ENCODE measurements around the gene TUBGCP4.

Gene TUBGCP4

DNA sequence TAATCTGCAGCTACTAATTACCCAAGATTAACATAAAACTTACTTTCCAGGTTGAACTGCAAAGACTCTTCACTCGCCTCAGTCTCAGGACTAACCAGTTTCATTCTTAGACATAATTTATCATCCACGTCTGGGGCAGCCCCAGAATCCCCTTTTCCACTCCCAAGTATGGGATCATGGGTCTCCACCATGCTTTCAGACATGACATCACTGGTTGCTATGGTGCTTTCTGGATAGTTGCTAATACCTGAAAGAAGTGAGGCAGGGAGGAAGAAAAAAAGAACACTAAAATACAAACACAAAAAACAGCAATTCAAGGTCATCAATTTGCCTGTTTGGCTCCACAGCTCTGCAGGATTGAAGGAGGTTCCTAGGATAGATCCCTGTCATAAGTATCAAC is 75.4 kb downstream of the TUBGCP4 start:
- in situ Hi-C loops (cut with MboI; ENCODE audit: low sequenced_read_pairs, unreplicated experiment) = no loop called here
- TF ChIP-seq, protein P1, sequence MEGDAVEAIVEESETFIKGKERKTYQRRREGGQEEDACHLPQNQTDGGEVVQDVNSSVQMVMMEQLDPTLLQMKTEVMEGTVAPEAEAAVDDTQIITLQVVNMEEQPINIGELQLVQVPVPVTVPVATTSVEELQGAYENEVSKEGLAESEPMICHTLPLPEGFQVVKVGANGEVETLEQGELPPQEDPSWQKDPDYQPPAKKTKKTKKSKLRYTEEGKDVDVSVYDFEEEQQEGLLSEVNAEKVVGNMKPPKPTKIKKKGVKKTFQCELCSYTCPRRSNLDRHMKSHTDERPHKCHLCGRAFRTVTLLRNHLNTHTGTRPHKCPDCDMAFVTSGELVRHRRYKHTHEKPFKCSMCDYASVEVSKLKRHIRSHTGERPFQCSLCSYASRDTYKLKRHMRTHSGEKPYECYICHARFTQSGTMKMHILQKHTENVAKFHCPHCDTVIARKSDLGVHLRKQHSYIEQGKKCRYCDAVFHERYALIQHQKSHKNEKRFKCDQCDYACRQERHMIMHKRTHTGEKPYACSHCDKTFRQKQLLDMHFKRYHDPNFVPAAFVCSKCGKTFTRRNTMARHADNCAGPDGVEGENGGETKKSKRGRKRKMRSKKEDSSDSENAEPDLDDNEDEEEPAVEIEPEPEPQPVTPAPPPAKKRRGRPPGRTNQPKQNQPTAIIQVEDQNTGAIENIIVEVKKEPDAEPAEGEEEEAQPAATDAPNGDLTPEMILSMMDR (IDR thresholded peaks at IDR 0.05; ENCODE audit: borderline replicate concordance, control extremely low read depth, extremely low read depth, insufficient read depth, missing control alignments) = no peak
- DNase-seq (ENCODE audit: low spot score) = no peak

DNA sequence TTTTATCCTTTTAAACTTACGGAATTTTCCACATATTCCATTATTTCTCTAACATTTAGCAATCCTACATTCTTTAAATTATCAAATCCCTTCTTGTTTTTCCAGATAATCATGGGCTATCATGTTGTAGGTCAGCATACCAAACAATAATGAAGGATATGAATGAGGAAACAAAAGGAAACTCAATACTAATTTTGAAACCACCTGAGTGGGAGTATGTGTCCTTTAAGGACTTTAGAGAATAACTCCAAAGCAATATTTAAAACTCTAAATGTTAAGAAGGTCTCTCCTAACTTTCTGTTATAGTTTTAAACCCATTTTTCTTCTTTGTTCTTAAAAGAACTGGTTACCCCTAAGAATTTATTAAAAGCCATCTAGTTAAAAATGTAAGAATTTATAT is 79.1 kb downstream of the TUBGCP4 start:
- TF ChIP-seq, protein P1 (IDR thresholded peaks at IDR 0.05; ENCODE audit: borderline replicate concordance, control extremely low read depth, extremely low read depth, insufficient read depth, missing control alignments) = no peak
- DNase-seq (ENCODE audit: low spot score) = no peak
- in situ Hi-C loops (cut with MboI; ENCODE audit: low sequenced_read_pairs, unreplicated experiment) = no loop called here
